ENCODE data around the gene LRCOL1. TPM values are rescaled to one million over a fixed set of nuclear protein-coding genes. Genes with fewer than 3 reads are reported as not detected.

Gene LRCOL1
- total and polyA plus RNA-seq, 10 of the 15 experiments (the other 5 are each of a cell fraction or from before 2014, with no cell fraction given) = not detected

- ATAC-seq (no peak), DNase-seq (ENCODE audit: low read depth, low spot score) (no peak), FAIRE-seq (no peak)
- H3K9me3 ChIP-seq (replicated peaks; ENCODE audit: control insufficient read depth, insufficient read depth, low read length) = no peaks in the 10 kb centered on the region
- H3K27ac ChIP-seq (ENCODE audit: control insufficient read depth, insufficient read depth) = no peak overlapping the region; the same call in 1 of the 2 replicates
- BruUV-seq (replicated peaks) = no TSS peak
- no peak overlapping the region for H3K9ac ChIP-seq (ENCODE audit: control insufficient read depth, insufficient read depth, low read length)
- no peak overlapping the region for H3K4me2 ChIP-seq (ENCODE audit: control insufficient read depth, insufficient read depth)
- no peak overlapping the region for H2AFZ ChIP-seq (ENCODE audit: control insufficient read depth, low read depth, low read length)
- no peak for TF ChIP-seq POLR2A (IDR thresholded peaks at IDR 0.05; ENCODE audit: low read depth, low read length)
- TF ChIP-seq ZNF622 (IDR thresholded peaks at IDR 0.05) = no peak
- H4K20me1 ChIP-seq (ENCODE audit: control insufficient read depth, insufficient read depth) = no peaks in the 10 kb centered on the region
- ChIA-PET POLR2A (no interaction called here), RAD21 (ENCODE audit: unreplicated experiment) (no interaction called here), CTCF (interaction anchor here (1.1 kb wide), 1 partner anchor 19 kb away, joined by 3 read pairs; no protein-coding TSS in a partner anchor), SMC1A (ENCODE audit: uncharacterized antibody, unreplicated experiment) (no interaction called here)
- in situ Hi-C loops (cut with MboI) = no loop called here
- H3K4me3 ChIP-seq = no peak overlapping the region
- H3K4me1 ChIP-seq (ENCODE audit: control insufficient read depth, insufficient read depth, low read length) = no peaks in the 10 kb centered on the region; the same call in 1 of the 2 replicates
- intact Hi-C loops (cut with micrococcal nuclease; ENCODE audit: unreplicated experiment) = no loop called here
- H3K36me3 ChIP-seq (ENCODE audit: control insufficient read depth in 2 of 2, insufficient read depth in 2 of 2, low read length in 1 of 2) = peaks cover 26 to 44% of the 10 kb centered on the region in 2 experiments
- no peaks in the 10 kb centered on the region for H3K27me3 ChIP-seq (replicated peaks in 1 of 2; ENCODE audit: control insufficient read depth in 2 of 2, insufficient read depth in 2 of 2, low read length in 1 of 2)
- 96% methylated on average over 8 of the region's 8 CpGs for WGBS (ENCODE audit: insufficient coverage, insufficient replicate concordance, low lambda C conversion rate, missing lambda C conversion rate)
- H3K79me2 ChIP-seq (ENCODE audit: control insufficient read depth, insufficient read depth, low read length) = no peaks in the 10 kb centered on the region
These were observed 23.0 kb upstream of the LRCOL1 start for GRCh38 chr12:132633398-132633797.

- Histone ChIP-seq H3K36me3 (ENCODE audit: control insufficient read depth in 2 of 2, insufficient read depth in 2 of 2, low read length in 1 of 2) (peaks cover 23 to 41% of the 10 kb centered on the region in 2 experiments), H3K4me1 (ENCODE audit: control insufficient read depth, insufficient read depth, low read length) (no peaks in the 10 kb centered on the region; the same call in 1 of the 2 replicates), H3K4me2 (ENCODE audit: control insufficient read depth, insufficient read depth) (no peak overlapping the region), H2AFZ (ENCODE audit: control insufficient read depth, low read depth, low read length) (no peak overlapping the region), H3K79me2 (ENCODE audit: control insufficient read depth, insufficient read depth, low read length) (no peaks in the 10 kb centered on the region), H3K9ac (ENCODE audit: control insufficient read depth, insufficient read depth, low read length) (no peak overlapping the region), H3K27ac (ENCODE audit: control insufficient read depth, insufficient read depth) (no peak overlapping the region), H3K27me3 (replicated peaks in 1 of 2; ENCODE audit: control insufficient read depth in 2 of 2, insufficient read depth in 2 of 2, low read length in 1 of 2) (no peaks in the 10 kb centered on the region), H4K20me1 (ENCODE audit: control insufficient read depth, insufficient read depth) (no peaks in the 10 kb centered on the region), H3K9me3 (replicated peaks; ENCODE audit: control insufficient read depth, insufficient read depth, low read length) (no peaks in the 10 kb centered on the region), H3K4me3 (no peak overlapping the region)
- no TSS peak for BruUV-seq (replicated peaks)
- no peak for FAIRE-seq
- in situ Hi-C loops (cut with MboI) (no loop called here), intact Hi-C loops (cut with micrococcal nuclease; ENCODE audit: unreplicated experiment) (no loop called here)
- DNase-seq (ENCODE audit: low read depth, low spot score) = no peak
- SMC1A ChIA-PET (ENCODE audit: uncharacterized antibody, unreplicated experiment) = no interaction called here
- CTCF ChIA-PET = interaction anchor here (1.1 kb wide), 1 partner anchor 18 kb away, joined by 3 read pairs; no protein-coding TSS in a partner anchor
- ATAC-seq = no peak
- TF ChIP-seq TCF7 (IDR thresholded peaks at IDR 0.05; ENCODE audit: borderline replicate concordance) = no peak
- no peak for TF ChIP-seq MEF2A (IDR thresholded peaks at IDR 0.05; ENCODE audit: insufficient read depth, low read depth, low read length)
- TF ChIP-seq HCFC1 (IDR thresholded peaks at IDR 0.05; ENCODE audit: low read length) = no peak
- no peak for TF ChIP-seq RAD21 (IDR thresholded peaks at IDR 0.05; ENCODE audit: insufficient read depth, low read depth, low read length)
- TF ChIP-seq ZBTB11 (CRISPR knock-in tag; IDR thresholded peaks at IDR 0.05) = no peak
- TF ChIP-seq ZNF622 (IDR thresholded peaks at IDR 0.05) = no peak
- peak; percentile 58; the same call in 1 of the 2 replicates for TF ChIP-seq SPI1 (IDR thresholded peaks at IDR 0.05; ENCODE audit: borderline replicate concordance, insufficient read depth, low read depth, low read length)
- TF ChIP-seq SIX5 (IDR thresholded peaks at IDR 0.05; ENCODE audit: low read depth, low read length, severe bottlenecking) = no peak
- no peak for TF ChIP-seq RCOR1 (conservative IDR thresholded peaks at IDR 0.05; ENCODE audit: low read depth, low read length)
- TF ChIP-seq ATF3 (IDR thresholded peaks at IDR 0.05; ENCODE audit: borderline replicate concordance, extremely low read depth, low read depth, low read length) = peak; percentile 69; the same call in 1 of the 2 replicates
- no peak for TF ChIP-seq MXI1 (IDR thresholded peaks at IDR 0.05; ENCODE audit: low read depth, low read length)
- no peak for TF ChIP-seq CBX3 (IDR thresholded peaks at IDR 0.05; ENCODE audit: borderline replicate concordance, low read depth)
- RAD21 ChIA-PET (ENCODE audit: unreplicated experiment) = no interaction called here
- POLR2A ChIA-PET = no interaction called here
- 77% methylated on average over 16 of the region's 17 CpGs for WGBS (ENCODE audit: insufficient coverage, insufficient replicate concordance, low lambda C conversion rate, missing lambda C conversion rate)
These were observed 22.3 kb upstream of the LRCOL1 start for GRCh38 chr12:132632521-132633228.
